ENCODE data around the gene HYPK. TPM values are rescaled to one million over a fixed set of nuclear protein-coding genes. Genes with fewer than 3 reads are reported as not detected.
"Not testable (repeated sequence)": the region's sequence is repeated elsewhere in the genome, so short reads cannot be mapped to it uniquely, and the experiment has no call there.

The HYPK gene
- total RNA-seq, 6 experiments from 2014 or later = 6.1 to 17.4 (median 9.1) TPM

GRCh38 chr15:43808960-43809678, 8.7 kb downstream of the HYPK start:
- H3K9me3 ChIP-seq = no peaks in the 10 kb centered on the region
- TF ChIP-seq CTCF (IDR thresholded peaks at IDR 0.05) (no peak), POLR2A (IDR thresholded peaks at IDR 0.05) (no peak)
- H3K4me3 ChIP-seq = no peak overlapping the region
- intact Hi-C loops (cut with DNase I) = no loop called here
- H3K27ac ChIP-seq = no peak overlapping the region
- 77% methylated on average over 6 of the region's 6 CpGs for WGBS (ENCODE audit: insufficient coverage, low coverage, low lambda C conversion rate, missing lambda C conversion rate)
- no peaks in the 10 kb centered on the region for H3K4me1 ChIP-seq
- H3K36me3 ChIP-seq = peaks cover 9 to 79% (median 44%) of the 10 kb centered on the region in 4 donors
- no peak for DNase-seq
- H3K27me3 ChIP-seq = no peaks in the 10 kb centered on the region
- ATAC-seq = peak in 2 of 4 donors; percentile 38 to 50

GRCh38 chr15:43815064-43815463, 14.7 kb downstream of the HYPK start:
- H3K9me3 ChIP-seq; intact Hi-C loops (cut with DNase I); DNase-seq; H3K27me3 ChIP-seq; ATAC-seq; H3K4me1 ChIP-seq; H3K4me3 ChIP-seq; H3K27ac ChIP-seq: not testable (repeated sequence)
- WGBS (ENCODE audit: insufficient coverage, low coverage, low lambda C conversion rate, missing lambda C conversion rate) = 94% methylated on average over 1 of the region's 5 CpGs
- H3K36me3 ChIP-seq = peaks cover 0 to 59% (median 30%) of the 10 kb centered on the region in 4 donors

- Histone ChIP-seq H3K4me1 (peaks cover 0 to 16% (median 5%) of the 10 kb centered on the region in 4 donors), H3K9me3 (no peaks in the 10 kb centered on the region), H3K4me3 (no peak overlapping the region), H3K27ac (no peak overlapping the region), H3K36me3 (peaks cover 0 to 8% (median 2%) of the 10 kb centered on the region in 4 donors), H3K27me3 (no peaks in the 10 kb centered on the region)
- ATAC-seq (no peak), DNase-seq (no peak)
- intact Hi-C loops (cut with DNase I) = no loop called here
- TF ChIP-seq CTCF (IDR thresholded peaks at IDR 0.05) = no peak
- no peak for TF ChIP-seq POLR2A (IDR thresholded peaks at IDR 0.05)
- WGBS (ENCODE audit: insufficient coverage, low coverage, low lambda C conversion rate, missing lambda C conversion rate) = 56% methylated on average over 3 of the region's 3 CpGs
Observed at GRCh38 chr15:43821505-43821904, 21.1 kb downstream of the HYPK start.

- WGBS (ENCODE audit: insufficient coverage, low coverage, low lambda C conversion rate, missing lambda C conversion rate) = 8% methylated on average over 45 of the region's 46 CpGs
- TF ChIP-seq CTCF (IDR thresholded peaks at IDR 0.05) (no peak), POLR2A (IDR thresholded peaks at IDR 0.05) (peak; percentile 86)
Observed at GRCh38 chr15:43824302-43825246, 24.2 kb downstream of the HYPK start, which contains the start of gene MFAP1. MFAP1 (minus strand) TSS chr15:43824690; CDS start chr15:43824569, 121 bp downstream.

GRCh38 chr15:43825305-43825704, 24.9 kb downstream of the HYPK start:
- H3K27me3 ChIP-seq; ATAC-seq; H3K4me3 ChIP-seq; H3K36me3 ChIP-seq; DNase-seq; intact Hi-C loops (cut with DNase I); H3K9me3 ChIP-seq; H3K27ac ChIP-seq: not testable (repeated sequence)
- H3K4me1 ChIP-seq = peaks cover 0 to 20% (median 5%) of the 10 kb centered on the region in 4 donors
- 92% methylated on average over 10 of the region's 11 CpGs for WGBS (ENCODE audit: insufficient coverage, low coverage, low lambda C conversion rate, missing lambda C conversion rate)

More at GRCh38 chr15:43824302-43825246, 24.2 kb downstream of the HYPK start, which contains the start of gene MFAP1:
- peaks cover 0 to 20% (median 5%) of the 10 kb centered on the region in 4 donors for H3K4me1 ChIP-seq
- intact Hi-C loops (cut with DNase I) = no loop called here
- H3K9me3 ChIP-seq = no peaks in the 10 kb centered on the region
- peak; percentile 94 to 96 (median 96) for DNase-seq
- H3K27ac ChIP-seq = peak within 1 kb of the TSS; percentile 56 to 89 (median 83)
- peak within 1 kb of the TSS; percentile 63 to 86 (median 67) for H3K4me3 ChIP-seq
- H3K36me3 ChIP-seq = no peaks in the 10 kb centered on the region
- peak; percentile 95 to 97 (median 96) for ATAC-seq
- H3K27me3 ChIP-seq = no peaks in the 10 kb centered on the region
